Kidney epithelial cell (primary cell): ENCODE measurements around the gene CHST2. TPM values are rescaled to one million over a fixed set of nuclear protein-coding genes. Genes with fewer than 3 reads are reported as not detected.

ENCODE experiments used
- DNase-seq: peaks from one replicate; pipeline ENCODE4 v3.0.0-alpha.2; 2010; ENCODE audit warnings: low read depth
- H3K27me3 ChIP-seq: 2 replicates; pipeline ENCODE4 v1.6.0; 2011; ENCODE audit warnings: low read length; ENCODE audit not compliant: control insufficient read depth, insufficient read depth
- H3K36me3 ChIP-seq: 2 replicates; pipeline ENCODE4 v1.5.1; 2011; ENCODE audit warnings: low read length; ENCODE audit not compliant: control insufficient read depth, insufficient read depth
- H3K4me3 ChIP-seq: 2 replicates; pipeline ENCODE4 v1.5.1; 2011; ENCODE audit warnings: low read depth, mild to moderate bottlenecking, control low read depth, low read length
- CTCF ChIP-seq: IDR thresholded peaks from 2 replicates; pipeline ENCODE4 v1.5.1; 2011; ENCODE audit warnings: mild to moderate bottlenecking, moderate library complexity, low read length, control low read depth, inconsistent platforms; ENCODE audit not compliant: insufficient read depth, poor library complexity, severe bottlenecking
- total RNA-seq: library from RNA; depleted of rRNA; stranded (reverse); fragments of >200 nt; gene quantifications from 2 replicates; pipeline ENCODE4 v1.2.3, GENCODE V29; 2015

Gene CHST2
- total RNA-seq, 1 donor from 2014 or later, result 14.5 TPM

- no peak for TF ChIP-seq CTCF
- Histone ChIP-seq H3K4me3 (no peak overlapping the region), H3K27me3 (no peaks in the 10 kb centered on the region)
These were observed 3.9 kb downstream of the CHST2 start for GRCh38 chr3:143123353-143123984.

GRCh38 chr3:143124601-143125520 is 5.3 kb downstream of the CHST2 start:
- Histone ChIP-seq H3K4me3 (no peak overlapping the region), H3K36me3 (peaks cover 2% of the 10 kb centered on the region), H3K27me3 (no peaks in the 10 kb centered on the region)
- DNase-seq, result no peak
- TF ChIP-seq CTCF, result no peak

More at GRCh38 chr3:143123353-143123984, 3.9 kb downstream of the CHST2 start:
- DNase-seq, result no peak
- peaks cover 2% of the 10 kb centered on the region for H3K36me3 ChIP-seq

- no peak overlapping the region for H3K4me3 ChIP-seq
- no peak for TF ChIP-seq CTCF
- DNase-seq, result no peak
- H3K27me3 ChIP-seq, result no peaks in the 10 kb centered on the region
- no peaks in the 10 kb centered on the region for H3K36me3 ChIP-seq
These were observed 8.2 kb downstream of the CHST2 start for GRCh38 chr3:143127801-143128200.

DNA sequence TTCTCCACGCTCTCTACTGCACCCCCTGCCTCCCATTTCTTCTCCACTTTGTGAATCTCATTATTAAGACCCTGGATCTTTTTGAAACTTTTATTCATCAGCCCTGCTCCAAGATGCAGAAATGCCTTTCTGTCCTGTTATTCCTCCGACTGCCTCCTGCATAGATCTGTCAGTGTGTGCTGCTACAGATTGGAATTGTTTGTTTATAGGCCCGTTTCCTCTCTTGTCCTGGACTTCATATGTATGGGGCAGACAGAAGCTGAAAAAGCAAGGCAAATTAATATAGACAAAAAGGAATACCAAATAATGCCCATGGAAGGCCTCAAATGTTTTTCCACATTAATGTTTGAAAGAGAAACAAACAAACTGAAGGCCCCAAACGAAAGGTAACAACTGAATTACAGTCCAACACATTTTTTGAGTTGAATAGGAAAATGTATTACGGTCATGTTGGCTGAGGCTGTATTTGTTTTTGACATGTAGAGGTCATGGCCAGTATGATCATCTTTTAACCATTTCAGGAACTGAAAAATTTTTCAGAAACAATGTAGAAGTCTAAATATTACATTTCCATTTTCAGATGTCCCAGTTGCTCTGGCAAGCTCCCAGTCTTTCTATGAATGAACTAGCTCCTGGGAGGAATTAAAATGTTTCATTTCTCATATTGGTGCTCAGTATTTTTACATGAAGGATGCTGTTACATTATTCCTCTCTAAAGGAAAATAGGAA is 8.8 kb downstream of the CHST2 start:
- Histone ChIP-seq H3K36me3 (no peaks in the 10 kb centered on the region), H3K27me3 (no peaks in the 10 kb centered on the region), H3K4me3 (no peak overlapping the region)
- no peak for TF ChIP-seq CTCF
- no peak for DNase-seq

GRCh38 chr3:143132246-143132980 is 12.8 kb downstream of the CHST2 start:
- no peak for TF ChIP-seq CTCF
- H3K4me3 ChIP-seq, result no peak overlapping the region
- no peaks in the 10 kb centered on the region for H3K36me3 ChIP-seq
- DNase-seq, result no peak
- no peaks in the 10 kb centered on the region for H3K27me3 ChIP-seq
